Heart left ventricle (tissue), 16 donors: ENCODE results near the gene KIF13A. TPM values are rescaled to one million over a fixed set of nuclear protein-coding genes. Genes with fewer than 3 reads are reported as not detected.

Experiments used
- ATAC-seq, 4 donors: fragments of 200-7000 bp; cut with Tn5 transposase; one replicate each; pipeline ENCODE4 v1.9.1; 2020 to 2022; ENCODE audit warnings: moderate library complexity in 4 of 4, mild to moderate bottlenecking in 3 of 4, moderate number of reproducible peaks in 1 of 4
- DNase-seq, 5 donors: peaks; one replicate each; pipeline ENCODE4 v3.0.0-alpha.2; 2020
- H3K27ac ChIP-seq, 12 donors: fragments of 200-600 bp; sonication (generic) in 4 of 12; one replicate each; pipeline versions ENCODE4 v1.5.0 to v1.8.0; 2016 to 2022; ENCODE audit warnings: mild to moderate bottlenecking in 2 of 12
- H3K27me3 ChIP-seq, 9 donors: fragments of 200-600 bp; sonication (generic) in 2 of 9; one replicate each; pipeline versions ENCODE4 v1.5.1 to v1.8.0; 2016 to 2022; ENCODE audit warnings: mild to moderate bottlenecking in 3 of 9
- H3K36me3 ChIP-seq, 9 donors: fragments of 200-600 bp; sonication (generic) in 2 of 9; one replicate each; pipeline versions ENCODE4 v1.5.0 to v1.8.0; 2018 to 2022; ENCODE audit warnings: mild to moderate bottlenecking in 2 of 9
- H3K4me1 ChIP-seq, 12 donors: fragments of 200-600 bp; sonication (generic) in 4 of 12; one replicate each; pipeline versions ENCODE4 v1.5.0 to v1.8.0; 2016 to 2022; ENCODE audit warnings: mild to moderate bottlenecking in 3 of 12
- H3K4me3 ChIP-seq, 12 donors: fragments of 200-600 bp; sonication (generic) in 4 of 12; one replicate each; pipeline versions ENCODE4 v1.5.0 to v1.8.0; 2017 to 2022; ENCODE audit warnings: mild to moderate bottlenecking in 9 of 12, moderate library complexity in 4 of 12
- H3K9me3 ChIP-seq, 12 donors: fragments of 200-600 bp; sonication (generic) in 4 of 12; one replicate each; pipeline versions ENCODE4 v1.5.0 to v1.8.0; 2016 to 2022; ENCODE audit warnings: mild to moderate bottlenecking in 1 of 12
- POLR2A ChIP-seq, 2 donors: fragments of 450-650 bp; IDR thresholded peaks; one replicate each; pipeline ENCODE4 v1.6.1; 2017; ENCODE audit warnings: antibody characterized with exemption in 2 of 2, mild to moderate bottlenecking in 2 of 2, moderate library complexity in 2 of 2
- WGBS, 4 donors: extraction: QIAGEN DNeasy Blood & Tissue Kit in 2 of 4; methylation state at CpG; one replicate each; pipeline versions ENCODE4 v1.1.5 to v1.1.7; 2013 to 2018; 5-methylcytosine and 5-hydroxymethylcytosine counted together
- intact Hi-C, 10 donors: fragments of 100-400 bp; cut with DNase I; formaldehyde crosslinking; loops; one replicate each; pipeline versions ENCODE4 v1.11.1 to v1.14.2; 2022
- polyA plus RNA-seq, 2 donors: library from polyadenylated mRNA; stranded (reverse); fragments of 200-250 nt; gene quantifications; one replicate each; pipeline ENCODE4 v1.2.3, GENCODE V29; 2013
- total RNA-seq, 9 donors: library from RNA; depleted of rRNA in 2 of 9; stranded (reverse); fragments of >200 nt in 2 of 9; fragmentation: NEBNext Ultra II Directional in 3 of 9; extraction: Animal tissue kit (Norgen Biotek cat#: 25700) in 3 of 9; gene quantifications; one replicate each; pipeline versions ENCODE4 v1.1.0 to v1.2.4, GENCODE V29; 2016 to 2023
- TF ChIP-seq, protein P1 (sequence below), 12 donors: fragments of 200-600 bp; sonication (generic) in 4 of 12; IDR thresholded peaks; one replicate each; pipeline versions ENCODE4 v1.5.0 to v1.8.0; 2018 to 2022; ENCODE audit warnings: antibody characterized with exemption in 12 of 12, mild to moderate bottlenecking in 5 of 12
- donor health status: ischemic (EF 13 %, LVEDD 7.1; RV severe dilation, severe dysfunction).
- donor health status: healthy with polysubstance abuse.
- donor health status: DM: no; HTN: yes; CAD: no.
- donor health status: DM: no; HTN: no; CAD: no.
- donor health status: ischemic (EF 25% LVEDD 6.9; RV normal size, moderate dysfunction).
- donor health status: ischemic (EF 25% LVEDD 5.7; RV mildly dilated, moderate dysfunction).
- donor health status: healthy.
- donor health status: DM: yes; HTN: yes; CAD: no.
- donor health status: ischemic (EF 35%, LVEDD 5.7; RV mildly dilated, moderate dysfunction).
- donor health status: nonischemic (EF 11% LVEDD 7.7; RV severe dilation, severe dysfunction).
- donor health status: DM: yes; HTN: yes; CAD: no.
- donor health status: PGD.
- donor health status: ischemic (EF 29% LVEDD 5.4; RV normal size, mild dysfunction).
- donor health status: nonischemic (EF 23%, LVEDD 6.1; RV moderate dilation, normal function).

The KIF13A gene
- total and polyA plus RNA-seq, 11 donors: 17.1 to 148 (median 72.2) TPM

DNA sequence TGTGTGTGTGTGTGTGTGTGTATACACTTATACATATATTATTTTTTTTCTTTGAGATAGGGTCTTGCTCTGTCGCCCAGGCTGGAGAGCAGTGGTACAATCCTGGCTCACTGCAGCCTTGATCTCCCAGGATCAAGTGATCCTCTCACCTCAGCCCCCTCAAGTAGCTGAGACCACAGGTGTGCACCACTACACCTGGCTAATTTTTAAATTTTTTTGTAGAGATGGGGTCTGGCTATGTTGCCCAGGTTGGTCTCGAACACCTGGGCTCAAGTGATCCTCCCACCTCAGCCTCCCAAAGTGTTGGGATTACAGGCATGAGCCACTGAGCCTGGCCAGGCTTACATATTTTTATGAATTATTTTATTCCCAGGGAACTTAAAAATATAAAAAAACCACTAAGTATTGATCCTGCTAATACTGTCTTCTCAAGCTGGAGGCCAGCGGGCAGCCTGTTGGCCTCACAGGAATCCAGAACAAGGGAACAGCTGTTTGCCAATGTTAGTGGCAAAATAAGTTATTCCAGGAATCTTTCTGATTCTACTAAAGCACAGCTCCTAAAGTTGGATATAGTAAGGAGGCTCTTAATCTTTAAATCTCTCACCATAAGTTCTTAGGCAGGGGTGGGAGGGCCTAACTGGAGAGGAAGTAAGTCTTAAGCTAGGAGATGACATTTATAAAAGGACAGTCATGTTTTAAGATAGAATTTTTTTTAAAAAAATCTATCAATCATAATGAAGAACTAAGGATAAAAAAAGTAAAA lies 145.2 kb downstream of the KIF13A start:
- Histone ChIP-seq H3K27ac (no peak overlapping the region), H3K9me3 (no peaks in the 10 kb centered on the region), H3K36me3 (peaks cover 0 to 85% (median 20%) of the 10 kb centered on the region in 9 donors), H3K4me3 (no peak overlapping the region), H3K27me3 (no peaks in the 10 kb centered on the region), H3K4me1 (no peaks in the 10 kb centered on the region)
- WGBS, 4 donors: 97 to 98% (median 98%) methylated on average over 3 of the region's 3 CpGs
- no peak for ATAC-seq
- intact Hi-C loops: loop anchor here in 1 of 10 donors (10.0 kb wide), 1 partner anchor 143 kb away; the partner anchor contains the start of gene KIF13A
- no peak for TF ChIP-seq POLR2A (IDR thresholded peaks at IDR 0.05)
- TF ChIP-seq, protein P1, sequence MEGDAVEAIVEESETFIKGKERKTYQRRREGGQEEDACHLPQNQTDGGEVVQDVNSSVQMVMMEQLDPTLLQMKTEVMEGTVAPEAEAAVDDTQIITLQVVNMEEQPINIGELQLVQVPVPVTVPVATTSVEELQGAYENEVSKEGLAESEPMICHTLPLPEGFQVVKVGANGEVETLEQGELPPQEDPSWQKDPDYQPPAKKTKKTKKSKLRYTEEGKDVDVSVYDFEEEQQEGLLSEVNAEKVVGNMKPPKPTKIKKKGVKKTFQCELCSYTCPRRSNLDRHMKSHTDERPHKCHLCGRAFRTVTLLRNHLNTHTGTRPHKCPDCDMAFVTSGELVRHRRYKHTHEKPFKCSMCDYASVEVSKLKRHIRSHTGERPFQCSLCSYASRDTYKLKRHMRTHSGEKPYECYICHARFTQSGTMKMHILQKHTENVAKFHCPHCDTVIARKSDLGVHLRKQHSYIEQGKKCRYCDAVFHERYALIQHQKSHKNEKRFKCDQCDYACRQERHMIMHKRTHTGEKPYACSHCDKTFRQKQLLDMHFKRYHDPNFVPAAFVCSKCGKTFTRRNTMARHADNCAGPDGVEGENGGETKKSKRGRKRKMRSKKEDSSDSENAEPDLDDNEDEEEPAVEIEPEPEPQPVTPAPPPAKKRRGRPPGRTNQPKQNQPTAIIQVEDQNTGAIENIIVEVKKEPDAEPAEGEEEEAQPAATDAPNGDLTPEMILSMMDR (IDR thresholded peaks at IDR 0.05): no peak
- DNase-seq: no peak

DNA sequence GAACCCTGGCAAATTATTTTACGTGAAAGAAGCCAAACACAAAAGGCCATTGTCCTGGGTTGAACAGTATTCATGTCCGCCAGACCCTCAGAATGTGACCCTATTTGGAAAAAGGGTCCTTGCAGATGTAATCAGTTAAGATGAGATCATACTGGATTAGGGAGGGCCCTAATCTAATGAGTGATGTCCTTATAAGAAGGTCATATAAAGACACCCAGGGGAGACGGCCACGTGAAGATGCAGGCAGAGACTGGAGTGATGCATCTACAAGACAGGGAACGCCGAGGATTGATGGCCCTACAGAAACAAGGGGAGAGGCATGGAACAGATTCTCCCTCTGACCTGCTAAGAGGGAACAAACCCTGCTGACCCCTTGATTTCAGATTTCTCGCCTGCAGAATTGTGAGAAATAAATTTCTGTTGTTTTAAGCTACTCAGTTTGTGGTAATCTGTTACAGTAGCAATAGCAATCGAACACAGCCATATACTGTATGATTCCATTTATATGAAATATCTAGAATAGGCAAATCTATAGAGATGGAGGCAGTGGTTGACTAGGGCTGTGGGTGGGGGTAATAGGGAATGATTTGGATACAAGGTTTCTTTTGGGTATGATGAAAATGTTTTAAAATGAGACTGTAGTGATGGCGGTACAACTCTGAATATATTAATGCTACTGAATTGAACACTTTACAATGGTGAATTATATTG lies 147.8 kb downstream of the KIF13A start:
- no peak overlapping the region for H3K4me3 ChIP-seq
- no peak for TF ChIP-seq POLR2A (IDR thresholded peaks at IDR 0.05)
- TF ChIP-seq, protein P1 (IDR thresholded peaks at IDR 0.05): no peak
- peaks cover 0 to 7% (median 0%) of the 10 kb centered on the region in 12 donors for H3K4me1 ChIP-seq
- DNase-seq: no peak
- H3K27me3 ChIP-seq: no peaks in the 10 kb centered on the region
- ATAC-seq: no peak
- no peaks in the 10 kb centered on the region for H3K9me3 ChIP-seq
- H3K27ac ChIP-seq: no peak overlapping the region
- peaks cover 0 to 87% (median 42%) of the 10 kb centered on the region in 9 donors for H3K36me3 ChIP-seq
- intact Hi-C loops: loop anchor here in 3 of 10 donors (10.0 kb wide), 1 partner anchor 145 kb away; the partner anchor contains the start of gene KIF13A (in 3 of the 3)
- 87 to 94% (median 92%) methylated on average over 9 of the region's 9 CpGs for WGBS, 4 donors

DNA sequence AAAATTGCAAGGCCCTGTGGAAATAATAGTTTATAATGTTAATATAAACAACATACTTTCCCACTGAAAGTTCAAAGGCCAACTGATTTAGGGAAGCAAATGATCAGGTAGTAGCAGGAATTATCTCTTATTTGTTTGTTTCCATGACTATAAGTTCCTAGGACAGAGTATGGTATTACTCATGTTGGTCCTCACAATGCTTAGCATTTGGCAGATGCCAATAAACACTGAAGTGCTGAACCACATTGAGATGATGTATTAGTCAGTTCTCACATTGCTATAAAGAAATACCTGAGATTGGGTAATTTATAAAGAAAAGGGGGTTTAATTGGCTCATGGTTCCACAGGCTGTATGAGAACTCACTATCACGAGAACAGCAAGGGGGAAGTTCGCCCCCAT lies 151.1 kb downstream of the KIF13A start:
- no peak for TF ChIP-seq POLR2A (IDR thresholded peaks at IDR 0.05)
- TF ChIP-seq, protein P1 (IDR thresholded peaks at IDR 0.05): no peak
- DNase-seq (no peak), ATAC-seq (no peak)
- no peak overlapping the region for H3K27ac ChIP-seq
- no peak overlapping the region for H3K4me3 ChIP-seq
- peaks cover 0 to 85% (median 45%) of the 10 kb centered on the region in 9 donors for H3K36me3 ChIP-seq
- intact Hi-C loops: loop anchor here in 2 of 10 donors (10.0 kb wide), 1 partner anchor 149 kb away; the partner anchor contains the start of gene KIF13A (in 2 of the 2)
- no peaks in the 10 kb centered on the region for H3K27me3 ChIP-seq
- peaks cover 0 to 14% (median 4%) of the 10 kb centered on the region in 12 donors for H3K4me1 ChIP-seq
- no peaks in the 10 kb centered on the region for H3K9me3 ChIP-seq
- WGBS, 4 donors: 83 to 93% (median 90%) methylated on average over 2 of the region's 2 CpGs

DNA sequence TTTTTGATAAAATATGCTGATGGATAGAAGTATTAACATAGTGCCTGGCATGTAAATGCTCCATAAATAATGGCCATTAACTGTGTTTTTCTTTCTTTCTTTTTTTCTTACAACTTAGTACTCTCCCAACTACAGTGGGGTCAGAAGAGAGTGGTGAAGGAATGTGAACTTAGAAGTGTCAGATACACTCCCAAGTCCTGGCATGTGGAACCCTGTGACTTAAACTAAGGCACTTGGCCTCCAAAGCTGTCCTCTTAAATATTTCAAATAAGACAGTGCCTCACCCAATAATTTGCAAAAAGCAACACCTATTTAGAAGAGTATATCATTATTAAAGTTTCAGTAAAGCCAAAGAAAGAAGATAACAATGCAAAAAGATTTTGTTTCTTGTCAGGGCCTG lies 151.7 kb downstream of the KIF13A start:
- H3K36me3 ChIP-seq: peaks cover 0 to 88% (median 50%) of the 10 kb centered on the region in 9 donors
- TF ChIP-seq POLR2A (IDR thresholded peaks at IDR 0.05): no peak
- TF ChIP-seq, protein P1 (IDR thresholded peaks at IDR 0.05): no peak
- ATAC-seq: no peak

More for the DNA sequence above, 151.7 kb downstream of the KIF13A start:
- H3K9me3 ChIP-seq: no peaks in the 10 kb centered on the region
- H3K27me3 ChIP-seq: no peaks in the 10 kb centered on the region
- peaks cover 0 to 19% (median 8%) of the 10 kb centered on the region in 12 donors for H3K4me1 ChIP-seq
- H3K27ac ChIP-seq: no peak overlapping the region
- intact Hi-C loops: loop anchor here in 2 of 10 donors (10.0 kb wide), 1 partner anchor 149 kb away; the partner anchor contains the start of gene KIF13A (in 2 of the 2)
- no peak overlapping the region for H3K4me3 ChIP-seq
- DNase-seq: no peak
